ENCODE results near the gene MAP3K8. TPM values are rescaled to one million over a fixed set of nuclear protein-coding genes. Genes with fewer than 3 reads are reported as not detected.
"Not testable (repeated sequence)": the region's sequence is repeated elsewhere in the genome, so short reads cannot be mapped to it uniquely, and the experiment has no call there.

MAP3K8 gene
- polyA plus RNA-seq, 4 donors: 1.8 to 10.9 (median 8.3) TPM

GRCh38 chr10:30462513-30462912 is 28.5 kb downstream of the MAP3K8 start:
- Histone ChIP-seq H3K36me3 (ENCODE audit: control insufficient read depth in 3 of 3, insufficient read depth in 2 of 3, low read depth in 1 of 3, low read length in 3 of 3) (peaks cover 5 to 24% (median 11%) of the 10 kb centered on the region in 3 donors), H3K4me3 (ENCODE audit: low read depth in 1 of 3, low read length in 3 of 3) (no peak overlapping the region), H3K27me3 (ENCODE audit: control insufficient read depth in 3 of 3, insufficient read depth in 3 of 3, low read length in 3 of 3) (no peaks in the 10 kb centered on the region), H3K27ac (ENCODE audit: low read depth in 1 of 3, low read length in 2 of 3) (no peak overlapping the region), H3K4me1 (ENCODE audit: control insufficient read depth in 3 of 3, insufficient read depth in 2 of 3, low read depth in 1 of 3, low read length in 2 of 3) (peaks cover 0 to 7% (median 0%) of the 10 kb centered on the region in 3 donors), H3K9me3 (ENCODE audit: control insufficient read depth in 2 of 2, insufficient read depth in 1 of 2, low read depth in 1 of 2, low read length in 1 of 2) (no peaks in the 10 kb centered on the region)
- DNase-seq: no peak
- FAIRE-seq: no peak
- WGBS, 3 donors: 83 to 92% (median 89%) methylated on average over 4 of the region's 4 CpGs

- peaks cover 0 to 6% (median 0%) of the 10 kb centered on the region in 3 donors for H3K4me1 ChIP-seq (ENCODE audit: control insufficient read depth in 3 of 3, insufficient read depth in 2 of 3, low read depth in 1 of 3, low read length in 2 of 3)
- FAIRE-seq (no peak), DNase-seq (no peak)
- peaks cover 5 to 12% (median 7%) of the 10 kb centered on the region in 3 donors for H3K36me3 ChIP-seq (ENCODE audit: control insufficient read depth in 3 of 3, insufficient read depth in 2 of 3, low read depth in 1 of 3, low read length in 3 of 3)
- WGBS, 3 donors: 76 to 91% (median 81%) methylated on average over 2 of the region's 2 CpGs
- H3K4me3 ChIP-seq (ENCODE audit: low read depth in 1 of 3, low read length in 3 of 3): no peak overlapping the region
- no peak overlapping the region for H3K27ac ChIP-seq (ENCODE audit: low read depth in 1 of 3, low read length in 2 of 3)
- no peaks in the 10 kb centered on the region for H3K9me3 ChIP-seq (ENCODE audit: control insufficient read depth in 2 of 2, insufficient read depth in 1 of 2, low read depth in 1 of 2, low read length in 1 of 2)
- no peaks in the 10 kb centered on the region for H3K27me3 ChIP-seq (ENCODE audit: control insufficient read depth in 3 of 3, insufficient read depth in 3 of 3, low read length in 3 of 3)
Observed at GRCh38 chr10:30463944-30464451, 30.0 kb downstream of the MAP3K8 start.

GRCh38 chr10:30464675-30465074 is 30.7 kb downstream of the MAP3K8 start:
- peaks cover 5 to 9% (median 7%) of the 10 kb centered on the region in 3 donors for H3K36me3 ChIP-seq (ENCODE audit: control insufficient read depth in 3 of 3, insufficient read depth in 2 of 3, low read depth in 1 of 3, low read length in 3 of 3)
- no peak overlapping the region for H3K27ac ChIP-seq (ENCODE audit: low read depth in 1 of 3, low read length in 2 of 3)
- no peak for DNase-seq
- 89 to 92% (median 92%) methylated on average over 3 of the region's 3 CpGs for WGBS, 3 donors
- FAIRE-seq: no peak
- H3K4me1 ChIP-seq (ENCODE audit: control insufficient read depth in 3 of 3, insufficient read depth in 2 of 3, low read depth in 1 of 3, low read length in 2 of 3): no peaks in the 10 kb centered on the region
- no peaks in the 10 kb centered on the region for H3K27me3 ChIP-seq (ENCODE audit: control insufficient read depth in 3 of 3, insufficient read depth in 3 of 3, low read length in 3 of 3)
- H3K4me3 ChIP-seq (ENCODE audit: low read depth in 1 of 3, low read length in 3 of 3): no peak overlapping the region
- H3K9me3 ChIP-seq (ENCODE audit: control insufficient read depth in 2 of 2, insufficient read depth in 1 of 2, low read depth in 1 of 2, low read length in 1 of 2): no peaks in the 10 kb centered on the region

- Histone ChIP-seq H3K36me3 (ENCODE audit: control insufficient read depth in 3 of 3, insufficient read depth in 2 of 3, low read depth in 1 of 3, low read length in 3 of 3) (peaks cover 0 to 4% (median 4%) of the 10 kb centered on the region in 3 donors), H3K27me3 (ENCODE audit: control insufficient read depth in 3 of 3, insufficient read depth in 3 of 3, low read length in 3 of 3) (no peaks in the 10 kb centered on the region), H3K4me3 (ENCODE audit: low read depth in 1 of 3, low read length in 3 of 3) (no peak overlapping the region), H3K4me1 (ENCODE audit: control insufficient read depth in 3 of 3, insufficient read depth in 2 of 3, low read depth in 1 of 3, low read length in 2 of 3) (no peaks in the 10 kb centered on the region), H3K9me3 (ENCODE audit: control insufficient read depth in 2 of 2, insufficient read depth in 1 of 2, low read depth in 1 of 2, low read length in 1 of 2) (no peaks in the 10 kb centered on the region), H3K27ac (ENCODE audit: low read depth in 1 of 3, low read length in 2 of 3) (no peak overlapping the region)
- no peak for FAIRE-seq
- WGBS, 3 donors: 82 to 93% (median 85%) methylated on average over 7 of the region's 7 CpGs
- no peak for DNase-seq
Observed at GRCh38 chr10:30466445-30466844, 32.5 kb downstream of the MAP3K8 start.

- H3K27me3 ChIP-seq (ENCODE audit: control insufficient read depth in 3 of 3, insufficient read depth in 3 of 3, low read length in 3 of 3): no peaks in the 10 kb centered on the region
- FAIRE-seq (no peak), DNase-seq (no peak)
- WGBS, 3 donors: 43 to 59% (median 53%) methylated on average over 4 of the region's 4 CpGs
- no peak overlapping the region for H3K4me3 ChIP-seq (ENCODE audit: low read depth in 1 of 3, low read length in 3 of 3)
- H3K27ac ChIP-seq (ENCODE audit: low read depth in 1 of 3, low read length in 2 of 3): no peak overlapping the region
- no peaks in the 10 kb centered on the region for H3K4me1 ChIP-seq (ENCODE audit: control insufficient read depth in 3 of 3, insufficient read depth in 2 of 3, low read depth in 1 of 3, low read length in 2 of 3)
- H3K9me3 ChIP-seq (ENCODE audit: control insufficient read depth in 2 of 2, insufficient read depth in 1 of 2, low read depth in 1 of 2, low read length in 1 of 2): no peaks in the 10 kb centered on the region
- H3K36me3 ChIP-seq (ENCODE audit: control insufficient read depth in 3 of 3, insufficient read depth in 2 of 3, low read depth in 1 of 3, low read length in 3 of 3): no peaks in the 10 kb centered on the region
Observed at GRCh38 chr10:30467651-30468338, 33.8 kb downstream of the MAP3K8 start.

- Histone ChIP-seq H3K27ac (ENCODE audit: low read depth in 1 of 3, low read length in 2 of 3) (no peak overlapping the region), H3K36me3 (ENCODE audit: control insufficient read depth in 3 of 3, insufficient read depth in 2 of 3, low read depth in 1 of 3, low read length in 3 of 3) (no peaks in the 10 kb centered on the region), H3K4me1 (ENCODE audit: control insufficient read depth in 3 of 3, insufficient read depth in 2 of 3, low read depth in 1 of 3, low read length in 2 of 3) (no peaks in the 10 kb centered on the region), H3K4me3 (ENCODE audit: low read depth in 1 of 3, low read length in 3 of 3) (no peak overlapping the region), H3K27me3 (ENCODE audit: control insufficient read depth in 3 of 3, insufficient read depth in 3 of 3, low read length in 3 of 3) (no peaks in the 10 kb centered on the region), H3K9me3 (ENCODE audit: control insufficient read depth in 2 of 2, insufficient read depth in 1 of 2, low read depth in 1 of 2, low read length in 1 of 2) (no peaks in the 10 kb centered on the region)
- 80 to 86% (median 83%) methylated on average over 4 of the region's 4 CpGs for WGBS, 3 donors
- FAIRE-seq (no peak), DNase-seq (no peak)
Observed at GRCh38 chr10:30472414-30473155, 38.6 kb downstream of the MAP3K8 start.

- not testable (repeated sequence) for H3K27ac ChIP-seq (ENCODE audit: low read depth in 1 of 3, low read length in 2 of 3); H3K27me3 ChIP-seq (ENCODE audit: control insufficient read depth in 3 of 3, insufficient read depth in 3 of 3, low read length in 3 of 3); H3K4me1 ChIP-seq (ENCODE audit: control insufficient read depth in 3 of 3, insufficient read depth in 2 of 3, low read depth in 1 of 3, low read length in 2 of 3); H3K4me3 ChIP-seq (ENCODE audit: low read depth in 1 of 3, low read length in 3 of 3); FAIRE-seq; H3K36me3 ChIP-seq (ENCODE audit: control insufficient read depth in 3 of 3, insufficient read depth in 2 of 3, low read depth in 1 of 3, low read length in 3 of 3); H3K9me3 ChIP-seq (ENCODE audit: control insufficient read depth in 2 of 2, insufficient read depth in 1 of 2, low read depth in 1 of 2, low read length in 1 of 2); DNase-seq
- 72 to 88% (median 74%) methylated on average over 5 of the region's 5 CpGs for WGBS, 3 donors
Observed at GRCh38 chr10:30475515-30475914, 41.5 kb downstream of the MAP3K8 start.

GRCh38 chr10:30476511-30477155 is 42.6 kb downstream of the MAP3K8 start:
- H3K27ac ChIP-seq (ENCODE audit: low read depth in 1 of 3, low read length in 2 of 3): no peak overlapping the region
- no peaks in the 10 kb centered on the region for H3K36me3 ChIP-seq (ENCODE audit: control insufficient read depth in 3 of 3, insufficient read depth in 2 of 3, low read depth in 1 of 3, low read length in 3 of 3)
- no peak for FAIRE-seq
- no peaks in the 10 kb centered on the region for H3K27me3 ChIP-seq (ENCODE audit: control insufficient read depth in 3 of 3, insufficient read depth in 3 of 3, low read length in 3 of 3)
- WGBS, 3 donors: 81 to 90% (median 82%) methylated on average over 18 of the region's 18 CpGs
- no peaks in the 10 kb centered on the region for H3K9me3 ChIP-seq (ENCODE audit: control insufficient read depth in 2 of 2, insufficient read depth in 1 of 2, low read depth in 1 of 2, low read length in 1 of 2)
- no peak overlapping the region for H3K4me3 ChIP-seq (ENCODE audit: low read depth in 1 of 3, low read length in 3 of 3)
- H3K4me1 ChIP-seq (ENCODE audit: control insufficient read depth in 3 of 3, insufficient read depth in 2 of 3, low read depth in 1 of 3, low read length in 2 of 3): no peaks in the 10 kb centered on the region
- DNase-seq: peak in 1 of 2 donors; percentile 15

All from small intestine (tissue), 7 donors.